ENCODE data around the gene DLEU7. TPM values are rescaled to one million over a fixed set of nuclear protein-coding genes. Genes with fewer than 3 reads are reported as not detected.
A peak's percentile ranks its signal among the peaks of the same experiment; 100 is the strongest.

Gene DLEU7
- total RNA-seq, 1 donor from 2014 or later = 0.57 TPM

- Mint-ChIP-seq H3K4me3 (ENCODE audit: unreplicated experiment) (no peak overlapping the region), H3K36me3 (ENCODE audit: low read depth, unreplicated experiment) (peaks cover under 1% of the 10 kb centered on the region), H3K4me1 (ENCODE audit: low read depth, unreplicated experiment) (peaks cover 10% of the 10 kb centered on the region), H3K9me3 (ENCODE audit: unreplicated experiment) (peaks cover 5% of the 10 kb centered on the region), H3K27me3 (ENCODE audit: low read depth, unreplicated experiment) (peaks cover 4% of the 10 kb centered on the region), H3K27ac (ENCODE audit: unreplicated experiment) (no peak overlapping the region)
- Histone ChIP-seq H4K20me1 (ENCODE audit: insufficient read depth, low read length) (no peaks in the 10 kb centered on the region), H3K4me2 (ENCODE audit: low read length) (peak overlapping the region; percentile 47), H3K79me2 (ENCODE audit: insufficient read depth, low read length) (no peaks in the 10 kb centered on the region), H3K9me3 (ENCODE audit: insufficient read depth, low read depth, low read length) (no peaks in the 10 kb centered on the region), H2AFZ (ENCODE audit: low read depth, low read length) (peak overlapping the region; percentile 13), H3K4me1 (ENCODE audit: insufficient read depth, low read length) (peaks cover 8% of the 10 kb centered on the region), H3K27me3 (ENCODE audit: insufficient read depth, low read length) (no peaks in the 10 kb centered on the region), H3K9ac (ENCODE audit: low read length) (no peak overlapping the region), H3K27ac (ENCODE audit: low read depth, low read length) (no peak overlapping the region), H3K4me3 (ENCODE audit: insufficient read depth, low read depth, low read length) (no peak overlapping the region), H3K36me3 (ENCODE audit: insufficient read depth, low read length) (no peaks in the 10 kb centered on the region)
- FAIRE-seq = peak; percentile 56
- TF ChIP-seq CTCF (IDR thresholded peaks at IDR 0.05; ENCODE audit: insufficient read depth, low read depth, low read length) = no peak
- TF ChIP-seq EZH2 (IDR thresholded peaks at IDR 0.05; ENCODE audit: insufficient read depth, low read length) = no peak
- no peak for DNase-seq (ENCODE audit: low read depth)
These were observed 54.8 kb downstream of the DLEU7 start for GRCh38 chr13:50788551-50789210.

- Histone ChIP-seq H3K4me2 (ENCODE audit: low read length) (no peak overlapping the region), H3K36me3 (ENCODE audit: insufficient read depth, low read length) (no peaks in the 10 kb centered on the region), H3K9me3 (ENCODE audit: insufficient read depth, low read depth, low read length) (no peaks in the 10 kb centered on the region), H3K79me2 (ENCODE audit: insufficient read depth, low read length) (no peaks in the 10 kb centered on the region), H3K9ac (ENCODE audit: low read length) (no peak overlapping the region), H3K4me1 (ENCODE audit: insufficient read depth, low read length) (peaks cover 8% of the 10 kb centered on the region), H3K4me3 (ENCODE audit: insufficient read depth, low read depth, low read length) (no peak overlapping the region), H3K27ac (ENCODE audit: low read depth, low read length) (no peak overlapping the region), H2AFZ (ENCODE audit: low read depth, low read length) (no peak overlapping the region), H3K27me3 (ENCODE audit: insufficient read depth, low read length) (no peaks in the 10 kb centered on the region), H4K20me1 (ENCODE audit: insufficient read depth, low read length) (no peaks in the 10 kb centered on the region)
- H3K4me1 Mint-ChIP-seq (ENCODE audit: low read depth, unreplicated experiment) = peaks cover 10% of the 10 kb centered on the region
- H3K36me3 Mint-ChIP-seq (ENCODE audit: low read depth, unreplicated experiment) = peaks cover 2% of the 10 kb centered on the region
- no peak overlapping the region for H3K4me3 Mint-ChIP-seq (ENCODE audit: unreplicated experiment)
- H3K27ac Mint-ChIP-seq (ENCODE audit: unreplicated experiment) = no peak overlapping the region
- peaks cover 4% of the 10 kb centered on the region for H3K27me3 Mint-ChIP-seq (ENCODE audit: low read depth, unreplicated experiment)
- H3K9me3 Mint-ChIP-seq (ENCODE audit: unreplicated experiment) = no peaks in the 10 kb centered on the region
- FAIRE-seq (no peak), DNase-seq (ENCODE audit: low read depth) (no peak)
- TF ChIP-seq EZH2 (IDR thresholded peaks at IDR 0.05; ENCODE audit: insufficient read depth, low read length) = no peak
- TF ChIP-seq CTCF (IDR thresholded peaks at IDR 0.05; ENCODE audit: insufficient read depth, low read depth, low read length) = no peak
These were observed 55.9 kb downstream of the DLEU7 start for GRCh38 chr13:50787316-50788195.

Data from astrocyte (in vitro differentiated cells and primary cell).